Fibroblast of skin of abdomen (primary cell): ENCODE measurements around the gene SV2B.

Experiments used
- DNase-seq: peaks from one replicate; pipeline ENCODE4 v3.0.0-alpha.2; 2013

SV2B gene

GRCh38 chr15:91142106-91142744 is 42.2 kb downstream of the SV2B start:
- no peak for DNase-seq

DNA sequence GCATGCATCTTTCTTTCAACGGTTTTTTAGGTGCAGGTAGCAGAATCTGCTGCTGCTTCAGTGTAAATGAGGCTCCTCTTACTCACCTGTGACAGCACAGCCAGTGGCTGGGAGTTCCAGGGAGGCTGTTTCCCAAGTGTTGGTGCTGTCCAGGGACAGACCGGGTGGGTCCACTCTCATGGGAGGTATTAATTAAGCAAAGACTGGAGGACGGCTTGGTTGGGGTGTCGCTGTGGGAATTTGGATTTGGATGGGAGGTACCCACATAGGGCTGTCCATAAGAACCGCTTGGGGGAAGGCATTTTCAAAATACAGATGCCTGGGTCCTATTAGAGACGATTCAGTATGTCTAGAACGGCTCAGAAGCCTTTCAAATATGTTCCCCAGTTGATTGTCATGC is 42.9 kb downstream of the SV2B start:
- no peak for DNase-seq

- no peak for DNase-seq
Measured at GRCh38 chr15:91146728-91147127, 46.7 kb downstream of the SV2B start.

DNA sequence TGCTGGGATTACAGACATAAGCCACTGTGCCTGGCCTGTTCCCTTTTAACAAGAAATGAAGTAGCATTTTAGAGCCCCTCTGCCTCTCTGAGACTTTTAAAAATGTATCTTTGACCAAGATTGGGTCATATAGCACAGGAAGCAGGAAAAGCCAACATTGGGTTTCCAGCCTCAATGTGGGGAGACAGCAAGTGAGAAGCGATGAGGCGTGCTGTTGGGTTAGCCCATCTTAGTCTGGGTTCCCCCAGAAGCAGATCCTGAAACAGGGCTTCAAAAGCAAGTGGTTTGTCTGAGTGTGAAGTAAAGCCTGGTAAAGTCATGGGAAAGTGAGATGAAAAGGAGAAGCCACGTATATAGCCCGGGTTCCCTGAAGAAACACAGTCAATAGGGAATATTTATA is 48.2 kb downstream of the SV2B start:
- no peak for DNase-seq

DNA sequence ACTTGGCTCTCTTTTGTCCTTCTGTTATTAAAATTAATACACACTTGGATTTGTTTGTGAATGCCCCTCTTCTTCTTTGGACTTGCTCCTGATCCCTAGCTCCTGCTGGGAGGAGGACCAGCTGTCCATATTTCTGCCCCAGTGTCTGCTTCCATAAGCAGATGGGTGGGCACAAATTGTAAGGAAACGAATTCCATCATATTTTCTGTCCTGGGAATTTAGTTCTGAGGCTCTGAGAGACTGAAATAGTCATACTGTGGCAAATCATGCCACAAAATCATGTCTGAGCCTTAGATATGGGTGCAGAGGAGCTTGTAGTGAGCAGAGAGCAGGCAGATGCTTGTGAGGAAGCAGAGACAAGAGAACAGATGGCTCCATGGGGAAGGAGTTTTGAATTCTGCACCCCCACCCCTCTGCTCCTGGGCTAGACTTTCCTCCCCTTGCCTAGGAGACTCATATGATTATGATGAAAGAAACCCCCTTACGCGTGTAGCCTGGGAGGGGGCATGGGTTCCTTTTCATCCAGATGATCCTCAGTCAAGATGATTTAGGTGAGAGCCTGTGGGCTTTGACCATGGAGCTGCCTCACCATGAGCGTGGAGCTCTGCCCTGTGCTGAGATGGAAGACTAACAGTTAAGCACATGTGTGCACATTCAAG is 50.6 kb downstream of the SV2B start:
- DNase-seq = no peak

GRCh38 chr15:91151781-91152563 is 51.9 kb downstream of the SV2B start:
- DNase-seq = no peak

DNA sequence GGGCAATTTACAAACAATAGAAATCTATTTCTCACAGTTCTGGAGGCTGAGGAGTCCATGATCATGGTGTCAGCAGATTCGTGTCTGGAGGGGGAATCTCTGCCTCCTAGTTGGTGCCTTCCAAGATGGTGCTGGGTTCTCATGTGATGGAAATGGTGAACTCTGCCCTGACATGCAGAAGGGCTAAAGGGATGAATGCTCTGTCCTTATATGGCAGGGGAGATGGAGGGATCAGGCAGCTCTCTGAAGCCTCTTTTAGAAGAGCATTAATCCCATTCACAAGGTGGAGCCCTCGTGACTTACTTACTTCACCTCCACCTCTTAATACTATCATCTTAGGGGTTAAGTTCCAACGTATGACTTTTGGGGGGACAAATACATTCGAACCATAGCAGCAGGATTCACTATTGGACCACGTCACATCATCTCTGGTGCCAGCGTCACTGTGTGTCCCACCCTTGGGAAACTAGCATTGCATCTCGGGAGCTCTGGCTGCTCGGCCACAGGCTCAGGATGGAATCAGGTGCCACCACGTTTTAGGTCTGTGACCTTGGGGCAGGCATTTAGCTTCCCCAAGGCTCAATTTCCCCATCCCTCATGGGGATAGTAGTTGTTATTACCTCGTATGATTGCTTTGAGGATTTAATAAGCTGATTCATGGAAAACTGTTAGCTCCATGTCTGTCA is 53.0 kb downstream of the SV2B start:
- DNase-seq = no peak

DNA sequence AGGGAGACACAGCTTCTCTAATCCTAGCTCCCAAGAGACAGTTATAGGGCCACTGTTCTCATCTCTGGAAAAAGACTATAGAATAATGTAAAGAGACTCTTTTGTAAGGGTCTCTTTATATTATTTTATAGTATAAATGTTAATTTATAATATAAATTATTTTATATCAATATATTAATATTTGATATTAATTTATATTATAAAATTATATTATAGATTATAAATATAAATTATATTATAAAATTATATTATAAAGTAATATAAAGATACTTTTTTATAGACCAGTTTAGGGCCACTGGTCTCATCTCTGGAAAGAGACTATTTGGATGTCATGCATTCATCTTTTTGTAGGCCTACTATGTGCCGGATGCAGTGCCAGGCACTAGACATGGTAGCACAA is 53.9 kb downstream of the SV2B start:
- DNase-seq = no peak

DNA sequence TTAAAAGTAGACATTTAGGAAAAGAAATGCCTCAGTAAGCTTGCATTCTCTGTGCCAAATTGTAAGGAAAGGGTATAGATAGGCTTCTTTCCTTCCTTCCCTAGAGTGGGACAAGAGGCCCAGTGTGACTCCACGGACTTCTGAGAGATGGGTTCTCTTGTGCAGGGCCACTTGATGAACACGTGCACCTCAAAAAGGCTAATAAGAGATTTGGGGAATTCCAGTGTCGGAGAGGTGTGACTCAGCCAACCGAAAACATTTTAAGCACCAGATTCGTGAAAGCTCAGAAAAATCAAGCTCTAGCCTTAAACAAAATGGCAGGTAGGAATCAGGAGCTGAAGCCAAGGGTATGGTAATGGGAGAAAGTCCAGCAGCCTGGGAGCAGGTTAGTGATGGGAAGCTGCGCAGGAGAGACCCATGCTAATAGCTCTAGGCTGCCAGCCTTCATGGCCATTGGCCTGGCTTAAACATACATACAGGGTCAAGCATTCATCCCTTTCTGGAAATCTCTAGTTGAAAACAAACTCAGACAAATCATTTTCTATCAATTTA is 56.2 kb downstream of the SV2B start:
- DNase-seq = no peak

DNA sequence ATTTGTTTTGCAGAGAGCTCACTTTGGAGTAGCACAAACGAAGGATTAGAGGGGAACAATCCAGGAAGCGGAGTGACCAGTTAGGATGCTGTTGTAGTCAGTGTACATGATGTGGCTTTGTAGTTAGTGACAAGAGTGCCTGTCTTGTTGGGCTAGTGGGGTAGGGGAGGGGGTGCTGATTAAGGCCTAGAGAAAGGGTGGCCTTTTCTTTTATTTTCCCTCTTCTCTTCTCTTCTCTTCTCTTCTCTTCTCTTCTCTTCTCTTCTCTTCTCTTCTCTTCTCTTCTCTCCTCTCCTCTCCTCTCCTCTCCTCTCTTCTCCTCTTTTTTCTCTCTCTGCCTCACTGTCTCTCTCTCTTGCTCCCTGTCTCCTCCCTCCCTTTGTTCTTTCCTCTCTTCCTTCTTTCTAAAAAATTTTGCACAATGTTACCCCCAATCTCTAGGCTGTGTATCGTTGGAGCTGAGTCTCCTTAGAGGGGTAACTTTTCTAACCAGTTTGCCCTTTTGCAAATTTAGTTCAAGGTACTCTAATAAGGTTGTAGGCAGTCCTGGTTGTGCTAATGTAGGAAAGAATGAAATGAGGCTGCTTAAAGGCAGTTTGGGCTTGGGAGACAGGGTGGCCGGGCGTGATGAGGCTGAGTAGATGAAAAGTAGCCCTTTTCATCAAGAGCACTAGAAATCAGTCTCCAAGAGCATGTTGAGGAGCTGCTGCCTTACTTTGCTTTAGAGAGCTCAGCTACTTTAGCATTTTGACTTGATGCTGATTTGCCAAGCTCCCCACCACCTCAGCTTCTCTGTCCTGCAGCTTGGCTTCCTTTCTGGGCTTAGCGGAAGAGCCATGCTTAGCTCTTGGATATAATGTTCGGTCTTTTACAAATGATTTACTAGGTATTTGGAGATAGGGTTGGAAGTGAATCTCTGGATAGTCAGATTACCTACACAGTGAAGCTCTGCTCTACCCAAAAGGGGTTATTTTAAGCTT is 58.6 kb downstream of the SV2B start:
- DNase-seq = no peak

DNA sequence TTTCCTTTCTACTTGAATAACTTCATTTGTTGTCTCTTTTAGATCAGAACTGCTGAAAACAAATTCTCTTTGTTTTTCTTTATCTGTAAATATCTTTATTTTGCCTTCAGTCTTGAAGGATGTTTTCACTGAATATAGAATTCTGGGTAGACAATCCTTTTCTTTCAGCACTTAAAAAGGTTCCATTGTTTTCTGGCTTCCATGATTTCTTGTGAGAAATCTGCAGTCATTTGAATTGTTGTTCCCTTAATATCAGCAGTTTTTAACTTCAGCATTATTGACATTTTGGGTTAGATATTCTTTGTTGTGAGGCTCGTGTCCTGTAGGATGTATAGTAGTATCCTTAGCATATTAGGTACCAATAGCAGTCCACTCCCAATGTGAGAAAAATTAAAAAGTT is 65.8 kb downstream of the SV2B start:
- DNase-seq = no peak

GRCh38 chr15:91168457-91168856 is 68.4 kb downstream of the SV2B start:
- DNase-seq = no peak

- no peak for DNase-seq
Measured at GRCh38 chr15:91171334-91171733, 71.3 kb downstream of the SV2B start.

DNA sequence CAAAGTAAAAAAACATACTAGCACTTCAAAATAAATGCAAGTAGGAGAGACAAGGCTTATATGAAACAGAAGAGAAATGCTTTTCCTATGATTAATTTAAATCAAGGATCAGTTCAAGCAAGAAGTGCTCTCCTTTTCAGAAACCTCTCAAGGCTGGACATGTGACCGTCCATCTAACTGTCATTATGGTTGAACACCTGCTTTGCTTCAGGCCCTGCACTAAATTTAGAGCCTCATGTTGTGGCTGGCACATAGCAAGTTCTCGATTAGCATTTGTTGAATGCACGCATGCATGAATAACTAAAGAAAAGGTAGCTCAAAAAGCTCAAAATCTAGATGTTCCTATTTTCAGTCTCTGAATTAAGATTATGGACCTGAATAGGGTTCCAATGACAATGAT is 82.0 kb downstream of the SV2B start:
- DNase-seq = no peak

GRCh38 chr15:91183596-91183995 is 83.5 kb downstream of the SV2B start:
- no peak for DNase-seq

DNA sequence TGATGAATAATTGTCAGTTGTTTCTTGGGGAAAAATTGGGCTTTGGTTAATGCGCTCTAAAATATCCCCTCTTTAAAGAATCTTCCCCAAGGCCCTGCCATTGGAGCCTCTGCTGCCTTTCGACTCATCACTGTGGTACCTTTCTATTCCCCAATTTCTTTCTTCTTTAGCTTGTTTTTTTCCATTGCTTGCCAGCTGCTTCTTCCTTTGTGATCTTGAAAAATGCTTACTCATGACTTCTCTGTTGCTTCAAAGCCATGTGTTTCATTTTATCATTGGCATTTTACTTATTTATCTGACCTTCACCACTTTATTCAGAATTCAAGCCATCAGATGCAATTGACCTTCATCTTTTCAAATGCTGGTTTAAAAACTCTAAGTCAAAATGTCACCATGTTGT is 84.4 kb downstream of the SV2B start:
- DNase-seq = no peak

DNA sequence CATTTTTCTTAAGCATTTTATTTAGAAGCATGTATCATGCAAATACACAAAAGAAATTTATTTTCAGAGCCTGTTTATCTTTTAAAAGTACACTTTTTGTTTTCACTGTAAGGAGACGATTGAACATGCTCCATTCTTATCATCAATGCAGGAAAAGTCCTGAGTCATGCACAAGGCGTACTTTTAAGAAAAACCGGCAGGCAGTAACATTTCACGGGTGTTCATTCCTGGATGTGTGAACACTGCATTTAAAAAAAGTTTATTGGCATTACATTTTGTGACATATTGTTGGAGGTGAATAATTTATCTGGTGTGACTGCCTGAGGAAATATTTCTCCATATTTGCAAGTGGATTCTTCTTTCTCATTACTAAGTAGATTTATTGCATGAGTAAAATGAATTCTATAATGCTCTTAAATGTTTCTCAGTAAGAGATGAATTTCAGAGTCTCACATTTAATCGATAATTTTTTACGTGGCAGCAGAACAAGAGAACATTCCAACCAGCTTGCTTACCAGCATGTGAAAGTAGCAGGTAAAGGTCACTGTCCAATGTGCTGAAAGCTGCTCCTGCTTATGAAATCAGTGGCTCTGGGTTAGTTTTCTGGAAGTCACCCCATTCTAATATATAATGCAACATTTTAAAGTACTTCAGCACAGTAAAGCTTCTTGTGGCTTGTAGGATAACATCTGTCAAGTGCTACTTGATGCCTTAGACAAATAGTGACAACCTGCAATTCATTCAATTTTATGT is 87.0 kb downstream of the SV2B start:
- peak; percentile 4 for DNase-seq

DNA sequence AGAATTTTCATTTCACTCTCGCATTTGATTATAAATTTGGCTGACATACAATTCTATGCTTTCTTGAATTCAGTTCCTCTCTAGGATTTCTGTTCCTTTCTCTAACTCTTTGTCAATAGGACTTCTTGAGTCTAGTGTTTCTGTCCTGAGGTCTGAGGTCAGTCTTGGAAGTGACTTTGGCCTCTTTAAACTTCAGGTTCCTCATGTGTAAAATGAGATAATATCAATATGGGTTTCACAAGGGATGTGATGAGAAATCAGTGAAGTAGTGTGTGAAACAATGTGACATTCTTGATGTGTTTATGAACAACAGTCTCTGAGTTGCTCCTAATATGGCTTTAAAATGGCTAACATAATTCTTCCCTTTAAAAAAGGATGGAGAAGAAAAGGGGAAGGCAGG is 92.2 kb downstream of the SV2B start:
- no peak for DNase-seq

GRCh38 chr15:91192690-91193377 is 92.8 kb downstream of the SV2B start:
- no peak for DNase-seq

DNA sequence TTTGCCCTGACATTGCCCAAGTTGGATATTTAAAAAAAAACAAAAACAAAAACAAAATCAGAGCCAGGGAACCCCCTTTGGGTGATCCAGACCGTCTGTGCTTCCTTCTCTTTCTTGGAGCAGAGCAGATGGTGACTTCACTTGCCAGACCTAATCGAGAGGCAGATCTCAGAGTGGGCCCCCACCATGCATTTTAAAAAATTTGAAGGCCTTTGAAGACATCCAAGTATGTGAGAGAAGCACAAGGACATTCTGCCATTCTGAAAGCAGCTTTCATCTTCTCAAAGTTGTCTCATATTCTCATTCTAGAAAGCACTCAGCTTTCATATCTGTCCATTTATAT is 93.3 kb downstream of the SV2B start:
- no peak for DNase-seq

GRCh38 chr15:91196127-91196526 is 96.1 kb downstream of the SV2B start:
- no peak for DNase-seq
